ENCODE results near the gene XRCC1.

XRCC1 gene

GRCh38 chr19:43598445-43599240 lies 23.3 kb upstream of the XRCC1 start:
- no peaks in the 10 kb centered on the region for H3K9me3 ChIP-seq (ENCODE audit: insufficient read depth, low read depth, low read length)
- H3K4me1 ChIP-seq (ENCODE audit: insufficient read depth, low read length), result peaks cover 5% of the 10 kb centered on the region; the same call in 1 of the 2 replicates
- H3K9ac ChIP-seq (ENCODE audit: low read depth, low read length), result no peak overlapping the region
- peaks cover 45% of the 10 kb centered on the region for H3K36me3 ChIP-seq (ENCODE audit: insufficient read depth, low read length)
- no peak overlapping the region for H3K27ac ChIP-seq (ENCODE audit: low read depth, low read length)
- no peak overlapping the region for H3K4me3 ChIP-seq (ENCODE audit: low read length)
- 95% methylated on average over 19 of the region's 19 CpGs for WGBS
- no peaks in the 10 kb centered on the region for H3K27me3 ChIP-seq (ENCODE audit: insufficient read depth, low read length)

- Histone ChIP-seq H3K27me3 (ENCODE audit: insufficient read depth, low read length) (no peaks in the 10 kb centered on the region), H3K4me1 (ENCODE audit: insufficient read depth, low read length) (peaks cover 5% of the 10 kb centered on the region; the same call in 1 of the 2 replicates), H3K4me3 (ENCODE audit: low read length) (peak overlapping the region; percentile 76; the same call in 1 of the 2 replicates), H3K36me3 (ENCODE audit: insufficient read depth, low read length) (peaks cover 48% of the 10 kb centered on the region), H3K9ac (ENCODE audit: low read depth, low read length) (no peak overlapping the region; the same call in 1 of the 2 replicates), H3K27ac (ENCODE audit: low read depth, low read length) (no peak overlapping the region), H3K9me3 (ENCODE audit: insufficient read depth, low read depth, low read length) (no peaks in the 10 kb centered on the region)
- WGBS, result 88% methylated on average over 5 of the region's 5 CpGs
These were observed 22.5 kb upstream of the XRCC1 start for GRCh38 chr19:43597876-43598275.

GRCh38 chr19:43596842-43597461 lies 21.6 kb upstream of the XRCC1 start:
- H3K9me3 ChIP-seq (ENCODE audit: insufficient read depth, low read depth, low read length), result no peaks in the 10 kb centered on the region
- H3K36me3 ChIP-seq (ENCODE audit: insufficient read depth, low read length), result peaks cover 51% of the 10 kb centered on the region
- H3K4me1 ChIP-seq (ENCODE audit: insufficient read depth, low read length), result peaks cover 5% of the 10 kb centered on the region; the same call in 1 of the 2 replicates
- WGBS, result 32% methylated on average over 7 of the region's 7 CpGs
- no peaks in the 10 kb centered on the region for H3K27me3 ChIP-seq (ENCODE audit: insufficient read depth, low read length)
- peak overlapping the region; percentile 92 for H3K27ac ChIP-seq (ENCODE audit: low read depth, low read length)
- peak overlapping the region; percentile 76 for H3K4me3 ChIP-seq (ENCODE audit: low read length)
- H3K9ac ChIP-seq (ENCODE audit: low read depth, low read length), result peak overlapping the region; percentile 84

DNA sequence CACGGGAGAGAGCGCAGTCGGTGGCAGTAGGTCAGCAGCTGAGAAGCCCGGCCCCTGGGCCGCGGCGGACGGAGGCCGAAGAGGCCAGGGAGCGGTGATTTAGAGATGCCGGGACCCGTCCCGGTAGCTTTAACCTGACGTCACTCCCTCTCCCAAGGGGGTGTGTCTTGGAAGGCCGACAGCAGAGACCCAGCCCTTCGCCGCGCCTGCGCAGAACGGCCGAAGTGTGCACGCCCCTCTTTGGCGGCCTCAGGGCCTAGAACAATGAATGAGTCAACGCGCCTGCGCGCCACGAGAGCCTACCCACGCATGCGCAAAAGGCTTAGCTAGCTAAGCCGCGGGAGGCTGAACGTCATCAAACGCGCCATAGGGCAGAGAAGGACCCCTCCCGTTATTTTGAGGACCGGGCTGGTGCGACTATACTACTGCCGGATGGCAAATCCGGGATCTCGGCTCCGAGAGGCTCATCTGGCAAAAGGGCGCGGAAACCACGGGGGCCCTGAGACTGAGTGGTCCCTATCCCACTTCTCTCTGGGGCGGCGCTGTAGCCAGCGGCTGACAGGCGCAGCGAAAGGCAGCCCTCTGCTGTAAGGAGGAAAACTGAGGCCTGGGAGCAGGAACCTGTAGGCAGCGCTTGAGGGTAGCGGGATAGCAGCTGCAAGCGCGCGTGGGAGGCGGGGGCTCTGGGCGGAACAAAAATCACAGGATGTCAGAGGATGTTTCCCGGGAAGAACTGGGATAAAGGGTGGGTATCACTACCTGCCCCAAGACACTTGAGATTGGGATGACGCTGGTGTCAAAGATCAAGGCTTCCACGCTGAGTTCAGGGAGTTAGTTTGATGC lies 20.9 kb upstream of the XRCC1 start, which contains the start of the genes IRGQ and ZNF576:
TSS of gene IRGQ (minus strand) at position 136 of the 843 bp plus-strand sequence. CDS start 796 bp downstream, outside the sequence.
TSS of gene ZNF576 (plus strand) at position 597 of the 843 bp plus-strand sequence. CDS start 514 bp downstream, outside the sequence.
- under 1% methylated on average over 60 of the region's 60 CpGs for WGBS
- no peaks in the 10 kb centered on the region for H3K9me3 ChIP-seq (ENCODE audit: insufficient read depth, low read depth, low read length)
- peaks cover 5% of the 10 kb centered on the region; the same call in 1 of the 2 replicates for H3K4me1 ChIP-seq (ENCODE audit: insufficient read depth, low read length)
- H3K27ac ChIP-seq (ENCODE audit: low read depth, low read length), result peak within 1 kb of the TSS; percentile 92
- peak within 1 kb of the TSS; percentile 86 for H3K4me3 ChIP-seq (ENCODE audit: low read length)
- no peaks in the 10 kb centered on the region for H3K27me3 ChIP-seq (ENCODE audit: insufficient read depth, low read length)
- peak within 1 kb of the TSS; percentile 84 for H3K9ac ChIP-seq (ENCODE audit: low read depth, low read length)
- H3K36me3 ChIP-seq (ENCODE audit: insufficient read depth, low read length), result peaks cover 48% of the 10 kb centered on the region

GRCh38 chr19:43595605-43595998 lies 20.3 kb upstream of the XRCC1 start:
- Histone ChIP-seq H3K4me1 (ENCODE audit: insufficient read depth, low read length) (peaks cover 5% of the 10 kb centered on the region; the same call in 1 of the 2 replicates), H3K27ac (ENCODE audit: low read depth, low read length) (peak overlapping the region; percentile 68), H3K9ac (ENCODE audit: low read depth, low read length) (peak overlapping the region; percentile 79), H3K36me3 (ENCODE audit: insufficient read depth, low read length) (peaks cover 47% of the 10 kb centered on the region), H3K9me3 (ENCODE audit: insufficient read depth, low read depth, low read length) (no peaks in the 10 kb centered on the region), H3K4me3 (ENCODE audit: low read length) (peak overlapping the region; percentile 86), H3K27me3 (ENCODE audit: insufficient read depth, low read length) (no peaks in the 10 kb centered on the region)
- WGBS, result 2% methylated on average over 18 of the region's 18 CpGs

DNA sequence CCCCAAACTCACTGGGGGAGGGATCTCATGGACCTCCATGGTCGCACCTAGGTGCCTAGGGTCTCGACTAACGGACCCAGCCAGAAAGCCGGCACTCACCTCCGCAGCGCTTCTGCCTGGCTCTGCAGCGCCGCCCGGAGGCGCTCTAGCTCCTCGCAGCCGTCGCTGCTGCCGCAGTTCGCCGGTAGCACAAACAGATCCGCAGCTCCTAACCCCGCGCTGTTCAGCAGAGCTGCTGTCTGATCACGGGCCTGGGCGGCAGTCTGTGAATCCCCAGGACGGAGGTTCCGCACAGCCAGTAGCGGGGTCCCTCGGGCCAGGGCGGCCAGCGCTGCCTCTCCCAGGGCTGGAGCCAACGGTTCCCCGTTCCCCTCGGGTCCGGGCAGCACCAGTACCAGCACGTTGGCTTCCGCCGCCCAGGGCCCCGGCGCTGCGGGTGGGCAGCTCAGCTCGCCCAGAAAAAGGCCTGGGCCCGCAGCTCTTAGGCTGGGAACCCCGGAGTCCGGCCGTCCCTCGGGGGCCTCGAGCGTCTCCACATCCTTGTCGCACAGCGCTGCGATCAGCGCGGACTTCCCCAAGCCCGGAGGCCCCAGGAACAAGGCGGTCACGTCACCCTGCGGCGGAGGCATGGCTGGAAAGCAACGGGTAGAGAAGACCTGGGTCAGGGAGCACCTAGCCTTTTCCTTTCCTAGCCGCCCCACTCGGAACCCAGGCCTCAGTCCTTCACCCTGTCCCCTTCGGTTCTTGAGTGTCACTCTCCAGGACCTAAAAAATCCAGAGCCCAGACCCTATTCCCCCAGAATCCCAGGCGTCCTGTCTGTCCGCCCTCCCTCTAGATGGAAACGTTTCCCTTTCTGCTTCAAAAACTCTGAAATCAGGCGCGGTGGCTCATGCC lies 19.6 kb upstream of the XRCC1 start:
- WGBS, result 4% methylated on average over 64 of the region's 64 CpGs
- H3K4me3 ChIP-seq (ENCODE audit: low read length), result peak overlapping the region; percentile 86
- peaks cover 50% of the 10 kb centered on the region for H3K36me3 ChIP-seq (ENCODE audit: insufficient read depth, low read length)

GRCh38 chr19:43594081-43594697 lies 18.9 kb upstream of the XRCC1 start:
- Histone ChIP-seq H3K27me3 (ENCODE audit: insufficient read depth, low read length) (no peaks in the 10 kb centered on the region), H3K27ac (ENCODE audit: low read depth, low read length) (no peak overlapping the region), H3K36me3 (ENCODE audit: insufficient read depth, low read length) (peaks cover 46% of the 10 kb centered on the region), H3K9me3 (ENCODE audit: insufficient read depth, low read depth, low read length) (no peaks in the 10 kb centered on the region), H3K4me1 (ENCODE audit: insufficient read depth, low read length) (peaks cover 5% of the 10 kb centered on the region; the same call in 1 of the 2 replicates), H3K4me3 (ENCODE audit: low read length) (peak overlapping the region; percentile 86), H3K9ac (ENCODE audit: low read depth, low read length) (no peak overlapping the region)
- WGBS, result 92% methylated on average over 9 of the region's 10 CpGs

More for the DNA sequence above, 19.6 kb upstream of the XRCC1 start:
- H3K27me3 ChIP-seq (ENCODE audit: insufficient read depth, low read length), result no peaks in the 10 kb centered on the region
- no peaks in the 10 kb centered on the region for H3K9me3 ChIP-seq (ENCODE audit: insufficient read depth, low read depth, low read length)
- H3K4me1 ChIP-seq (ENCODE audit: insufficient read depth, low read length), result peaks cover 5% of the 10 kb centered on the region; the same call in 1 of the 2 replicates
- no peak overlapping the region; the same call in 1 of the 2 replicates for H3K27ac ChIP-seq (ENCODE audit: low read depth, low read length)
- peak overlapping the region; percentile 79 for H3K9ac ChIP-seq (ENCODE audit: low read depth, low read length)

- 96% methylated on average over 37 of the region's 37 CpGs for WGBS
- no peak overlapping the region for H3K4me3 ChIP-seq (ENCODE audit: low read length)
- H3K9me3 ChIP-seq (ENCODE audit: insufficient read depth, low read depth, low read length), result no peaks in the 10 kb centered on the region
- H3K36me3 ChIP-seq (ENCODE audit: insufficient read depth, low read length), result peaks cover 41% of the 10 kb centered on the region
- H3K4me1 ChIP-seq (ENCODE audit: insufficient read depth, low read length), result peaks cover 5% of the 10 kb centered on the region; the same call in 1 of the 2 replicates
- H3K9ac ChIP-seq (ENCODE audit: low read depth, low read length), result no peak overlapping the region
- H3K27ac ChIP-seq (ENCODE audit: low read depth, low read length), result no peak overlapping the region
- no peaks in the 10 kb centered on the region for H3K27me3 ChIP-seq (ENCODE audit: insufficient read depth, low read length)
These were observed 17.5 kb upstream of the XRCC1 start for GRCh38 chr19:43592800-43593350.

DNA sequence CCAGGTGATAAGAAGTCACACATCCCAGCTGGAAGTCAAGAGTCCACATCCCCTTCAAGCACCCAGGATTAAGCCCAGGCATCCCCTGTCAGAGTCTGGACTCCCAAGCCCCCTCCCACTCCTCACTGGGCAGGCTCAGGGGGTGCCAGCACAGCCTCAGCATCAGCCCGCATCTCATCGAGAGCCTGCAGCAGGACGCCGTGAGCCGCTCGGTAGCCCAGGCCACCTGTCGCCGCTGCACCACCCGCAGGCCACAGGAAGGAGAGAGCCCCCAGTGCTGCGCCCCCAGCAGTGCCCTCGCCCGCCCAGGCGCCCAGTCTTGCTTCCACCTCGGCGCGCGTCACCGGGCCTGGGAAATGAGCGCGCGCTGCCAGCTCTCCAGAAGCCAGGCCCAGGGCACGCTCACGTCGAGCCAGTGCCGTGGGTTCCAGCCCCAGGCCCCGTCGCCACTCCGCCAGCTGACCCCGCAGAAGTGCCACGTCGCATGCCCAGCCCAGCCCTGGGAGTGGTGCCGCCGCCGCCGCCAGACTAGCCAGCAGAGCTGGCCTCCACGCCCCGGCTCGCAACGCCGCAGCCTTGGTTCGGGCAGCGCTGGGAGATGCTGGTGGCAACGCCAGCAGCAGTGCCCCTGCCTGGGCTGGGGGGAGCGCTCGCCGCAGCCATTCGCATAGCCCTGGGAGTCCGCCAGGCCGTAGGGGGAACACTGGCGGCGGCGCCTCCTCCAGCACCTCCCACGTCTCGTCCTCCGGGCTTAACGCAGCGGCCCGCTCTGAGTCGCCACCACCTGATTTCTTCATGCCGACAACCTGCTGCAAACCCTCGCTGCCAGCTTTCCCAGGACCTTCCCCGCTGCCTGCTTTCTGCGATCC lies 16.8 kb upstream of the XRCC1 start:
- H3K4me1 ChIP-seq (ENCODE audit: insufficient read depth, low read length), result no peaks in the 10 kb centered on the region
- no peak overlapping the region for H3K9ac ChIP-seq (ENCODE audit: low read depth, low read length)
- 96% methylated on average over 63 of the region's 63 CpGs for WGBS
- no peak overlapping the region for H3K4me3 ChIP-seq (ENCODE audit: low read length)
- no peak overlapping the region for H3K27ac ChIP-seq (ENCODE audit: low read depth, low read length)
- H3K9me3 ChIP-seq (ENCODE audit: insufficient read depth, low read depth, low read length), result no peaks in the 10 kb centered on the region
- H3K36me3 ChIP-seq (ENCODE audit: insufficient read depth, low read length), result peaks cover 41% of the 10 kb centered on the region
- H3K27me3 ChIP-seq (ENCODE audit: insufficient read depth, low read length), result no peaks in the 10 kb centered on the region

Data from HUES64 (cell line).